Ishikawa (cell line): ENCODE measurements around the gene RAB22A.

Experiments used
- CEBPB ChIP-seq: IDR thresholded peaks from 2 replicates; pipeline ENCODE4 v1.6.1; 2012
- CREB1 ChIP-seq: IDR thresholded peaks from 2 replicates; pipeline ENCODE4 v1.6.1; 2012; ENCODE audit warnings: low read depth
- EGR1 ChIP-seq: IDR thresholded peaks from 2 replicates; pipeline ENCODE4 v1.6.1; 2012
- EP300 ChIP-seq: IDR thresholded peaks from 2 replicates; pipeline ENCODE4 v1.6.1; 2012; ENCODE audit warnings: borderline replicate concordance
- FOXM1 ChIP-seq: IDR thresholded peaks from 2 replicates; pipeline ENCODE4 v1.6.1; 2012; ENCODE audit warnings: low read depth, borderline replicate concordance
- MAX ChIP-seq: IDR thresholded peaks from 2 replicates; pipeline ENCODE4 v1.6.1; 2012
- NFIC ChIP-seq: IDR thresholded peaks from 2 replicates; pipeline ENCODE4 v1.6.1; 2012
- RAD21 ChIP-seq: IDR thresholded peaks from 2 replicates; pipeline ENCODE4 v1.6.1; 2012; ENCODE audit warnings: low read depth
- REST ChIP-seq: IDR thresholded peaks from 2 replicates; pipeline ENCODE4 v1.6.1; 2012; ENCODE audit warnings: low read depth, mild to moderate bottlenecking
- TAF1 ChIP-seq: IDR thresholded peaks from 2 replicates; pipeline ENCODE4 v1.6.1; 2012; ENCODE audit warnings: low read depth, mild to moderate bottlenecking
- TCF12 ChIP-seq: IDR thresholded peaks from 2 replicates; pipeline ENCODE4 v1.6.1; 2012; ENCODE audit warnings: low read depth
- TEAD4 ChIP-seq: IDR thresholded peaks from 2 replicates; pipeline ENCODE4 v1.6.1; 2012
- USF1 ChIP-seq: IDR thresholded peaks from 2 replicates; pipeline ENCODE4 v1.6.1; 2012
- YY1 ChIP-seq: IDR thresholded peaks from 2 replicates; pipeline ENCODE4 v1.6.1; 2012; ENCODE audit warnings: low read depth
- ZBTB7A ChIP-seq: IDR thresholded peaks from 2 replicates; pipeline ENCODE4 v1.6.1; 2012; ENCODE audit warnings: low read depth

The RAB22A gene

GRCh38 chr20:58297394-58297793, 12.1 kb upstream of the RAB22A start:
- no peak for TF ChIP-seq TCF12
- no peak for TF ChIP-seq TAF1
- TF ChIP-seq FOXM1, result no peak
- no peak for TF ChIP-seq REST
- no peak for TF ChIP-seq ZBTB7A
- TF ChIP-seq NFIC, result no peak
- no peak for TF ChIP-seq USF1
- no peak for TF ChIP-seq YY1
- TF ChIP-seq CREB1, result no peak
- TF ChIP-seq TEAD4, result no peak
- no peak for TF ChIP-seq EP300
- no peak for TF ChIP-seq RAD21
- TF ChIP-seq CEBPB, result no peak
- TF ChIP-seq MAX, result no peak
- no peak for TF ChIP-seq EGR1

GRCh38 chr20:58300321-58300720, 9.2 kb upstream of the RAB22A start:
- TF ChIP-seq REST, result no peak
- no peak for TF ChIP-seq TAF1
- TF ChIP-seq TCF12, result no peak
- no peak for TF ChIP-seq EP300
- TF ChIP-seq CEBPB, result no peak
- TF ChIP-seq TEAD4, result no peak
- TF ChIP-seq RAD21, result no peak
- no peak for TF ChIP-seq NFIC
- TF ChIP-seq YY1, result no peak
- no peak for TF ChIP-seq MAX
- no peak for TF ChIP-seq USF1
- no peak for TF ChIP-seq FOXM1
- no peak for TF ChIP-seq ZBTB7A
- no peak for TF ChIP-seq EGR1
- TF ChIP-seq CREB1, result no peak

GRCh38 chr20:58303547-58303946, 6.0 kb upstream of the RAB22A start:
- no peak for TF ChIP-seq YY1
- TF ChIP-seq RAD21, result no peak
- no peak for TF ChIP-seq REST
- TF ChIP-seq ZBTB7A, result no peak
- TF ChIP-seq MAX, result no peak
- TF ChIP-seq USF1, result no peak
- no peak for TF ChIP-seq FOXM1
- no peak for TF ChIP-seq TEAD4
- no peak for TF ChIP-seq NFIC
- TF ChIP-seq CREB1, result no peak
- no peak for TF ChIP-seq TAF1
- no peak for TF ChIP-seq EP300
- no peak for TF ChIP-seq CEBPB
- TF ChIP-seq EGR1, result no peak
- TF ChIP-seq TCF12, result no peak

GRCh38 chr20:58305061-58305460, 4.5 kb upstream of the RAB22A start:
- TF ChIP-seq REST (no peak), TEAD4 (no peak), EP300 (no peak), ZBTB7A (no peak), CEBPB (no peak), TAF1 (no peak), RAD21 (no peak), MAX (no peak), TCF12 (no peak), NFIC (no peak), USF1 (no peak), FOXM1 (no peak), CREB1 (no peak)
